ENCODE results near the gene CEP72. TPM values are rescaled to one million over a fixed set of nuclear protein-coding genes. Genes with fewer than 3 reads are reported as not detected.

The CEP72 gene
- total RNA-seq, 1 experiment from 2014 or later, result 33.2 TPM

DNA sequence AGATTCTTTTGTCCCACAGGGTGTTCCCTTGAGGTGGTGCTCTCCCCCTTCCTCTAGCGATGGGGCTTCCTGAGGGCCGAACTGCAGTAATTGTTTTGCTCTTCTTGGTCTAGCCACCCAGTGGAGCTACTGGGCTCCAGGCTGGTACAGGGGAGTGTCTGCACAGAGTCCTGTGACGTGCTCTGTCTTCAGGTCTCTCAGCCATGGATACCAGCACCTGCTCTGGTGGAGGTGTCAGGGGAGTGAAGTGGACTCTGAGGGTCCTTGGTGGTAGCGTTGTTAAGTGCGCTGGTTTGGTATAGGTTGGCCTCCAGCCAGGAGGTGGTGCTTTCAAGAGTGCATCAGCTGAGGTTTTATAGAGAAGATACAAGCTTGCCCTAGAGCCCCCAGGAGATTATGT, 20.4 kb upstream of the CEP72 start:
- no peak for DNase-seq (ENCODE audit: low read depth, low spot score)
- H3K27me3 ChIP-seq (ENCODE audit: control insufficient read depth, insufficient read depth, low read length), result peaks cover 13% of the 10 kb centered on the region
- H3K4me1 ChIP-seq (ENCODE audit: control insufficient read depth, insufficient read depth, low read length), result no peaks in the 10 kb centered on the region
- no peaks in the 10 kb centered on the region for H3K9me3 ChIP-seq (ENCODE audit: control insufficient read depth, insufficient read depth, low read depth, low read length)
- no peaks in the 10 kb centered on the region for H3K36me3 ChIP-seq (ENCODE audit: control insufficient read depth, insufficient read depth, low read length)
- ATAC-seq, result no peak
- no TSS peak for BruUV-seq (replicated peaks)
- no peak overlapping the region for H3K27ac ChIP-seq (ENCODE audit: low read length)
- ChIA-PET POLR2A (no interaction called here), CTCF (no interaction called here)
- intact Hi-C loops (cut with micrococcal nuclease; ENCODE audit: unreplicated experiment) (no loop called here), in situ Hi-C loops (cut with HindIII; ENCODE audit: low pct_unique_long_range_greater_than_20kb, low sequenced_read_pairs) (no loop called here)
- TF ChIP-seq POLR2AphosphoS5 (IDR thresholded peaks at IDR 0.05; ENCODE audit: low read depth, low read length) (no peak), SIN3A (IDR thresholded peaks at IDR 0.05; ENCODE audit: borderline replicate concordance, insufficient read depth, low read depth, low read length) (no peak), REST (IDR thresholded peaks at IDR 0.05; ENCODE audit: insufficient read depth in 1 of 2, low read depth in 2 of 2, low read length in 1 of 2) (no peak), TCF7L2 (IDR thresholded peaks at IDR 0.05; ENCODE audit: low read depth, low read length) (no peak)
- TF ChIP-seq, protein P1, sequence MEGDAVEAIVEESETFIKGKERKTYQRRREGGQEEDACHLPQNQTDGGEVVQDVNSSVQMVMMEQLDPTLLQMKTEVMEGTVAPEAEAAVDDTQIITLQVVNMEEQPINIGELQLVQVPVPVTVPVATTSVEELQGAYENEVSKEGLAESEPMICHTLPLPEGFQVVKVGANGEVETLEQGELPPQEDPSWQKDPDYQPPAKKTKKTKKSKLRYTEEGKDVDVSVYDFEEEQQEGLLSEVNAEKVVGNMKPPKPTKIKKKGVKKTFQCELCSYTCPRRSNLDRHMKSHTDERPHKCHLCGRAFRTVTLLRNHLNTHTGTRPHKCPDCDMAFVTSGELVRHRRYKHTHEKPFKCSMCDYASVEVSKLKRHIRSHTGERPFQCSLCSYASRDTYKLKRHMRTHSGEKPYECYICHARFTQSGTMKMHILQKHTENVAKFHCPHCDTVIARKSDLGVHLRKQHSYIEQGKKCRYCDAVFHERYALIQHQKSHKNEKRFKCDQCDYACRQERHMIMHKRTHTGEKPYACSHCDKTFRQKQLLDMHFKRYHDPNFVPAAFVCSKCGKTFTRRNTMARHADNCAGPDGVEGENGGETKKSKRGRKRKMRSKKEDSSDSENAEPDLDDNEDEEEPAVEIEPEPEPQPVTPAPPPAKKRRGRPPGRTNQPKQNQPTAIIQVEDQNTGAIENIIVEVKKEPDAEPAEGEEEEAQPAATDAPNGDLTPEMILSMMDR (IDR thresholded peaks at IDR 0.05), result no peak
- H3K4me3 ChIP-seq (ENCODE audit: low read depth in 2 of 2, low read length in 2 of 2), result no peak overlapping the region

- no TSS peak for BruUV-seq (replicated peaks)
- intact Hi-C loops (cut with micrococcal nuclease; ENCODE audit: unreplicated experiment) (no loop called here), in situ Hi-C loops (cut with HindIII; ENCODE audit: low pct_unique_long_range_greater_than_20kb, low sequenced_read_pairs) (no loop called here)
- Histone ChIP-seq H3K27ac (ENCODE audit: low read length) (no peak overlapping the region), H3K9me3 (ENCODE audit: control insufficient read depth, insufficient read depth, low read depth, low read length) (no peaks in the 10 kb centered on the region), H3K4me3 (ENCODE audit: low read depth in 2 of 2, low read length in 2 of 2) (no peak overlapping the region), H3K27me3 (ENCODE audit: control insufficient read depth, insufficient read depth, low read length) (peaks cover 13% of the 10 kb centered on the region), H3K36me3 (ENCODE audit: control insufficient read depth, insufficient read depth, low read length) (no peaks in the 10 kb centered on the region), H3K4me1 (ENCODE audit: control insufficient read depth, insufficient read depth, low read length) (no peaks in the 10 kb centered on the region)
- no peak for DNase-seq (ENCODE audit: low read depth, low spot score)
- ATAC-seq, result no peak
- POLR2A ChIA-PET, result no interaction called here
- CTCF ChIA-PET, result no interaction called here
- no peak for TF ChIP-seq POLR2AphosphoS5 (IDR thresholded peaks at IDR 0.05; ENCODE audit: low read depth, low read length)
- no peak for TF ChIP-seq SIN3A (IDR thresholded peaks at IDR 0.05; ENCODE audit: borderline replicate concordance, insufficient read depth, low read depth, low read length)
- TF ChIP-seq, protein P1 (IDR thresholded peaks at IDR 0.05), result no peak
- TF ChIP-seq TCF7L2 (IDR thresholded peaks at IDR 0.05; ENCODE audit: low read depth, low read length), result no peak
- TF ChIP-seq REST (IDR thresholded peaks at IDR 0.05; ENCODE audit: insufficient read depth in 1 of 2, low read depth in 2 of 2, low read length in 1 of 2), result no peak
These were observed 20.0 kb upstream of the CEP72 start for GRCh38 chr5:592158-592557.
